ENCODE data around the gene HBP1.

GRCh38 chr7:107171496-107171895, 2.7 kb downstream of the HBP1 start:
- TF ChIP-seq CTCF (IDR thresholded peaks at IDR 0.05; ENCODE audit: poor library complexity): no peak
- no peak for TF ChIP-seq EZH2 (IDR thresholded peaks at IDR 0.05; ENCODE audit: borderline replicate concordance)

Data from hepatocyte (in vitro differentiated cells).